Stomach (tissue), 9 donors: Measurements from ENCODE around the gene NOTCH4. TPM values are rescaled to one million over a fixed set of nuclear protein-coding genes. Genes with fewer than 3 reads are reported as not detected.
"Not testable (repeated sequence)": the region's sequence is repeated elsewhere in the genome, so short reads cannot be mapped to it uniquely, and the experiment has no call there.

Experiments used
- DNase-seq, 2 donors: peaks; one replicate each; pipeline versions ENCODE4 v3.0.0 to v3.0.0-alpha.2; 2013 to 2019
- H3K27ac ChIP-seq, 5 donors: fragments of 200-600 bp in 4 of 5; sonication (generic) in 4 of 5; one replicate each; pipeline ENCODE4 v1.5.1; 2013 to 2019; ENCODE audit warnings: mild to moderate bottlenecking in 1 of 5, moderate library complexity in 1 of 5
- H3K27me3 ChIP-seq, 3 donors: fragments of 200-600 bp; sonication (generic); one replicate each; pipeline ENCODE4 v1.5.1; 2017 to 2019; ENCODE audit warnings: mixed run types in 1 of 3
- H3K36me3 ChIP-seq, 4 donors: fragments of 200-600 bp; sonication (generic); 1 replicate in 3 of 4; 2 replicates in 1 of 4; pipeline ENCODE4 v1.5.1; 2016 to 2019
- H3K4me1 ChIP-seq, 4 donors: fragments of 200-600 bp; sonication (generic); one replicate each; pipeline ENCODE4 v1.5.1; 2016 to 2019
- H3K4me3 ChIP-seq, 4 donors: fragments of 200-600 bp; sonication (generic) in 3 of 4; one replicate each; pipeline ENCODE4 v1.5.1; 2016 to 2019; ENCODE audit warnings: mild to moderate bottlenecking in 1 of 4
- H3K9me3 ChIP-seq, 4 donors: fragments of 200-600 bp; sonication (generic); one replicate each; pipeline ENCODE4 v1.5.1; 2016 to 2019
- CTCF ChIP-seq, 7 experiments: fragments of 450-650 bp in 4 of 7; fragments of 200-600 bp in 3 of 7; sonication (generic) in 3 of 7; IDR thresholded peaks; one replicate each; pipeline ENCODE4 v1.5.1; 2016 to 2019; ENCODE audit warnings: antibody characterized with exemption in 7 of 7, control low read depth in 2 of 7, mild to moderate bottlenecking in 1 of 7
- EP300 ChIP-seq: sonication (generic); formaldehyde crosslinking; IDR thresholded peaks from one replicate; pipeline ENCODE4 v1.6.1; 2017; ENCODE audit warnings: antibody characterized with exemption
- POLR2A ChIP-seq, 4 donors: fragments of 450-650 bp; IDR thresholded peaks; one replicate each; pipeline ENCODE4 v1.6.1; 2016; ENCODE audit warnings: antibody characterized with exemption in 4 of 4, control low read depth in 2 of 4, mild to moderate bottlenecking in 1 of 4, moderate library complexity in 1 of 4
- POLR2AphosphoS5 ChIP-seq, 3 donors: sonication (generic); formaldehyde crosslinking; IDR thresholded peaks; one replicate each; pipeline ENCODE4 v1.6.1; 2016; ENCODE audit warnings: antibody characterized with exemption in 3 of 3
- WGBS, 5 donors: extraction: QIAGEN DNeasy Blood & Tissue Kit in 3 of 5; methylation state at CpG; one replicate each; pipeline versions ENCODE4 v1.1.5 to v1.1.7; 2013 to 2018; 5-methylcytosine and 5-hydroxymethylcytosine counted together
- intact Hi-C: fragments of 100-400 bp; cut with DNase I; formaldehyde crosslinking; loops from one replicate; pipeline ENCODE4 v1.15.1; 2023; ENCODE audit warnings: low total_unique reads
- polyA plus RNA-seq, 3 donors: library from polyadenylated mRNA; stranded (reverse); fragments of 200-250 nt; gene quantifications; one replicate each; pipeline ENCODE4 v1.2.3, GENCODE V29; 2013
- total RNA-seq, 5 donors: library from RNA; depleted of rRNA; stranded (reverse); fragments of >200 nt; gene quantifications; one replicate each; pipeline versions ENCODE4 v1.1.0 to v1.2.3, GENCODE V29; 2014 to 2016
- donor health status: healthy with polysubstance abuse.
- donor health status: Bipolar disorder and iron deficiency.
- donor health status: healthy.

NOTCH4 gene
- total and polyA plus RNA-seq, 8 donors = 7.3 to 45.5 (median 13.7) TPM

GRCh38 chr6:32247401-32247800, 23.5 kb upstream of the NOTCH4 start:
- no peak overlapping the region for H3K27ac ChIP-seq
- no peak for DNase-seq
- peaks cover 0 to 5% (median 4%) of the 10 kb centered on the region in 3 donors for H3K27me3 ChIP-seq
- TF ChIP-seq POLR2A (IDR thresholded peaks at IDR 0.05) (no peak), EP300 (no peak), POLR2AphosphoS5 (IDR thresholded peaks at IDR 0.05) (no peak), CTCF (IDR thresholded peaks at IDR 0.05) (no peak)
- peaks cover 4 to 10% (median 9%) of the 10 kb centered on the region in 4 donors for H3K4me1 ChIP-seq
- intact Hi-C loops = loop anchor here (10.0 kb wide), 1 partner anchor 167 kb away; no protein-coding TSS in a partner anchor
- 18 to 52% (median 31%) methylated on average over 2 of the region's 2 CpGs for WGBS, 5 donors
- H3K9me3 ChIP-seq = no peaks in the 10 kb centered on the region
- no peaks in the 10 kb centered on the region for H3K36me3 ChIP-seq
- H3K4me3 ChIP-seq = no peak overlapping the region

GRCh38 chr6:32244946-32245398, 21.1 kb upstream of the NOTCH4 start:
- TF ChIP-seq POLR2AphosphoS5 (IDR thresholded peaks at IDR 0.05) (peak in 1 of 3 donors; percentile 45), EP300 (no peak), POLR2A (IDR thresholded peaks at IDR 0.05) (no peak), CTCF (IDR thresholded peaks at IDR 0.05) (peak in 5 of 7 experiments; percentile 83 to 93 (median 91))
- Histone ChIP-seq H3K4me1 (peaks cover 4 to 10% (median 9%) of the 10 kb centered on the region in 4 donors), H3K27ac (peak overlapping the region in 4 of 5 donors; percentile 55 to 68 (median 62)), H3K36me3 (no peaks in the 10 kb centered on the region), H3K4me3 (peak overlapping the region in 1 of 4 donors; percentile 19), H3K27me3 (peaks cover 0 to 5% (median 4%) of the 10 kb centered on the region in 3 donors), H3K9me3 (no peaks in the 10 kb centered on the region)
- DNase-seq = peak; percentile 71 to 92
- intact Hi-C loops = loop anchor here (10.0 kb wide), 1 partner anchor 170 kb away; no protein-coding TSS in a partner anchor
- WGBS, 5 donors = 0 to 1% (median 1%) methylated on average over 14 of the region's 14 CpGs

GRCh38 chr6:32244270-32244669, 20.4 kb upstream of the NOTCH4 start:
- Histone ChIP-seq H3K4me1 (peaks cover 4 to 10% (median 9%) of the 10 kb centered on the region in 4 donors), H3K27me3 (peaks cover 0 to 5% (median 4%) of the 10 kb centered on the region in 3 donors), H3K27ac (peak overlapping the region in 4 of 5 donors; percentile 55 to 68 (median 62)), H3K9me3 (no peaks in the 10 kb centered on the region), H3K36me3 (no peaks in the 10 kb centered on the region), H3K4me3 (no peak overlapping the region)
- peak in 1 of 2 donors; percentile 18 for DNase-seq
- TF ChIP-seq POLR2A (IDR thresholded peaks at IDR 0.05) = no peak
- TF ChIP-seq POLR2AphosphoS5 (IDR thresholded peaks at IDR 0.05) = peak; percentile 27 to 56 (median 54)
- intact Hi-C loops = loop anchor here (10.0 kb wide), 1 partner anchor 171 kb away; no protein-coding TSS in a partner anchor
- WGBS, 5 donors = 73 to 80% (median 77%) methylated on average over 4 of the region's 4 CpGs

GRCh38 chr6:32242318-32242813, 18.5 kb upstream of the NOTCH4 start:
- H3K4me1 ChIP-seq = peaks cover 4 to 10% (median 9%) of the 10 kb centered on the region in 4 donors
- DNase-seq, H3K9me3 ChIP-seq, H3K36me3 ChIP-seq, H3K27ac ChIP-seq, H3K4me3 ChIP-seq, H3K27me3 ChIP-seq: not testable (repeated sequence)
- 66 to 84% (median 79%) methylated on average over 4 of the region's 4 CpGs for WGBS, 5 donors
- intact Hi-C loops = loop anchor here (10.0 kb wide), 1 partner anchor 172 kb away; no protein-coding TSS in a partner anchor

GRCh38 chr6:32240686-32241085, 16.8 kb upstream of the NOTCH4 start:
- 82 to 91% (median 90%) methylated on average over 1 of the region's 1 CpG for WGBS, 5 donors
- no peak for TF ChIP-seq CTCF (IDR thresholded peaks at IDR 0.05)
- TF ChIP-seq POLR2AphosphoS5 (IDR thresholded peaks at IDR 0.05) = no peak
- TF ChIP-seq EP300 = no peak
- TF ChIP-seq POLR2A (IDR thresholded peaks at IDR 0.05) = no peak
- Histone ChIP-seq H3K36me3 (no peaks in the 10 kb centered on the region), H3K27ac (no peak overlapping the region), H3K4me3 (no peak overlapping the region), H3K4me1 (peaks cover 4 to 10% (median 9%) of the 10 kb centered on the region in 4 donors), H3K9me3 (no peaks in the 10 kb centered on the region), H3K27me3 (peaks cover 0 to 5% (median 4%) of the 10 kb centered on the region in 3 donors)
- intact Hi-C loops = loop anchor here (10.0 kb wide), 1 partner anchor 174 kb away; no protein-coding TSS in a partner anchor
- DNase-seq = no peak
